Loucy (cell line): ENCODE data around the gene FOXJ2.
A peak's percentile ranks its signal among the peaks of the same experiment; 100 is the strongest.
"Not testable (repeated sequence)": the region's sequence is repeated elsewhere in the genome, so short reads cannot be mapped to it uniquely, and the experiment has no call there.

Experiments
- H2AFZ ChIP-seq: fragments of 200-600 bp; sonication (generic); 2 replicates; pipeline ENCODE4 v1.6.0; 2016; ENCODE audit warnings: antibody characterized with exemption, mild to moderate bottlenecking, low read length, moderate library complexity
- H3F3A ChIP-seq: fragments of 200-600 bp; 2 replicates; pipeline ENCODE4 v1.6.0; 2016; ENCODE audit warnings: antibody characterized with exemption, low read depth, mild to moderate bottlenecking
- H3K27me3 ChIP-seq: fragments of 200-600 bp; sonication (generic); 2 replicates; pipeline ENCODE4 v1.6.1; 2014; ENCODE audit warnings: low read length, mild to moderate bottlenecking; ENCODE audit not compliant: insufficient read depth, poor library complexity, severe bottlenecking
- H3K36me3 ChIP-seq: fragments of 200-600 bp; sonication (generic); 2 replicates; pipeline ENCODE4 v1.6.1; 2016; ENCODE audit warnings: low read length; ENCODE audit not compliant: insufficient read depth
- H3K4me1 ChIP-seq: fragments of 200-600 bp; sonication (generic); 2 replicates; pipeline ENCODE4 v1.5.1; 2014; ENCODE audit warnings: low read length, mild to moderate bottlenecking; ENCODE audit not compliant: insufficient read depth, poor library complexity, severe bottlenecking
- H3K4me2 ChIP-seq: fragments of 200-600 bp; sonication (generic); 2 replicates; pipeline ENCODE4 v1.6.0; 2014; ENCODE audit warnings: antibody characterized with exemption, low read length, low read depth, mild to moderate bottlenecking; ENCODE audit not compliant: poor library complexity, severe bottlenecking
- H3K4me3 ChIP-seq: fragments of 200-600 bp; sonication (generic); 2 replicates; pipeline ENCODE4 v1.5.1; 2014; ENCODE audit warnings: low read length, mild to moderate bottlenecking, mixed read lengths; ENCODE audit not compliant: poor library complexity, severe bottlenecking
- H3K79me2 ChIP-seq: fragments of 200-600 bp; sonication (generic); 2 replicates; pipeline ENCODE4 v1.6.1; 2014; ENCODE audit warnings: low read length; ENCODE audit not compliant: insufficient read depth
- H3K9ac ChIP-seq: fragments of 200-600 bp; sonication (generic); 2 replicates; pipeline ENCODE4 v1.6.0; 2014; ENCODE audit warnings: mild to moderate bottlenecking, low read depth, low read length, moderate library complexity; ENCODE audit not compliant: poor library complexity, severe bottlenecking
- H3K9me2 ChIP-seq: fragments of 200-600 bp; sonication (generic); replicated peaks from 2 replicates; pipeline ENCODE4 v1.6.1; 2016; ENCODE audit warnings: low read depth, low read length, mixed read lengths
- H3K9me3 ChIP-seq: fragments of 200-600 bp; sonication (generic); 2 replicates; pipeline ENCODE4 v1.6.1; 2014; ENCODE audit warnings: mild to moderate bottlenecking, antibody characterized with exemption, low read length, low read depth; ENCODE audit not compliant: insufficient read depth
- H4K20me1 ChIP-seq: fragments of 200-600 bp; sonication (generic); 2 replicates; pipeline ENCODE4 v1.6.0; 2014; ENCODE audit warnings: antibody characterized with exemption, low read length, mild to moderate bottlenecking; ENCODE audit not compliant: insufficient read depth, poor library complexity, severe bottlenecking
- CTCF ChIP-seq: fragments of 200-600 bp; sonication (generic); conservative IDR thresholded peaks from 2 replicates; pipeline ENCODE4 v1.5.1; 2014; ENCODE audit warnings: mild to moderate bottlenecking, antibody characterized with exemption, low read length
- EZH2phosphoT487 ChIP-seq: fragments of 200-600 bp; IDR thresholded peaks from 2 replicates; pipeline ENCODE4 v1.6.1; 2018; ENCODE audit warnings: antibody characterized with exemption, mild to moderate bottlenecking, moderate library complexity, borderline replicate concordance

Gene FOXJ2

DNA sequence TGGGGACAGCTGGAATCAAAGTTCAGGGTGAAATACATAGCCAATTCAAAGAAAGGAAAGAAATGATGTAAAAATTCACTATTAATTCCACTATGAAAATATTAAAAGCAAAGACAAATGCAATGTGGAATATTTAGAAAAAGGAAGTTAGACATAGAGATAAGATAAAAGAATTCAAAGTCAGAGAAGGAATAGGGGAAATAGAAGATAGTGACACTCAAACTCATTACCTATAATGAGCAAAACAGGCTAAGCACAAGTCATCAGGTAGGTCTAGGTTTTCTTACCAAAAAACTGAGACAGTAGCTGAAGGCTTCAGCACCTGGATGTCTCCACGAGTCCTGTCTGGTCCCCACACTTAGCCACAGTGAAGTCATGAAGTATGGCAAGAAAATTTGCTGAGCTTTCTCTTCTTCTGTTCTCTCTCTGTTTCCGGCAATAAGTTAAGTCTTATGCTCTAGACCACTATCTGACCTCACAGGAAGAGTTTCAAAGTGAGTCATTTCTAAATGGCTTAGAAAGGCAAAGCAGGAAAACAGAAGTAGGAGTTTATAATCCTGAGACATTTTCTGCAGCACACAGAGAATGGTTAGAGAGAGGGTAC lies 33.6 kb downstream of the FOXJ2 start, which contains the start of gene C3AR1:
Gene C3AR1, minus strand, starts transcription at position 369 of the 604 bp plus-strand sequence. CDS start 6,174 bp downstream, outside the sequence.
- H3K9ac ChIP-seq, result peak within 1 kb of the TSS; percentile 46
- peaks cover 8% of the 10 kb centered on the region for H3F3A ChIP-seq
- peak within 1 kb of the TSS; percentile 17 for H2AFZ ChIP-seq
- H3K4me2 ChIP-seq, result peak within 1 kb of the TSS; percentile 71
- peak within 1 kb of the TSS; percentile 59 for H3K4me3 ChIP-seq
- TF ChIP-seq CTCF (no peak), EZH2phosphoT487 (no peak)
- no peaks in the 10 kb centered on the region for H3K27me3 ChIP-seq
- H3K4me1 ChIP-seq, result peaks cover 31% of the 10 kb centered on the region
- H4K20me1 ChIP-seq, result no peaks in the 10 kb centered on the region
- H3K36me3 ChIP-seq, result no peaks in the 10 kb centered on the region
- H3K9me2 ChIP-seq, result no peaks in the 10 kb centered on the region
- H3K9me3 ChIP-seq, result no peaks in the 10 kb centered on the region
- H3K79me2 ChIP-seq, result no peaks in the 10 kb centered on the region

GRCh38 chr12:8069582-8069981 lies 37.1 kb downstream of the FOXJ2 start:
- no peak for TF ChIP-seq CTCF
- no peak for TF ChIP-seq EZH2phosphoT487
- Histone ChIP-seq H4K20me1 (no peaks in the 10 kb centered on the region), H3K9me2 (no peaks in the 10 kb centered on the region), H3K4me2 (no peak overlapping the region), H2AFZ (no peak overlapping the region), H3K36me3 (no peaks in the 10 kb centered on the region), H3K27me3 (no peaks in the 10 kb centered on the region), H3K9me3 (no peaks in the 10 kb centered on the region), H3K4me1 (peaks cover 22% of the 10 kb centered on the region), H3F3A (peaks cover 8% of the 10 kb centered on the region), H3K4me3 (no peak overlapping the region), H3K79me2 (no peaks in the 10 kb centered on the region), H3K9ac (no peak overlapping the region)

DNA sequence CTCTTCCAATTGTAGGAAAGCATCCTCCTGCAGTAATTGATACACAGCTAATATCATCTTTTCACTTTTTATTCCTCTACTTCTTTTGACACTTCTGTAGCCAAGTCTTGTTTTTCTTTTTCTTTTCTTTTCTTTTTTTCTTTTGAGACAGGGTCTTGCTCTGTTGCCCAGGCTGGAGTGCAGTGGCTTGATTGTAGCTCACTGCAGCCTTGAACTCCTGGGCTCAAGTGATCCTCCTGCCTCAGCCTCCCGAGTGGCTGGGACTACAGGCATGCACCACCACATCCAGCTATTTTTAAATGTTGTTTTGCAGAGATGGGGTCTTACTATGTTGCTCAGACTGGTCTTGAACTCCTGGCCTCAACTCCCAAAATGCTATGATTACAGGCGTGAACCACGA lies 39.3 kb downstream of the FOXJ2 start:
- H3K9ac ChIP-seq, H3K4me1 ChIP-seq, H3K9me2 ChIP-seq, H3K27me3 ChIP-seq, H3K4me3 ChIP-seq, H3F3A ChIP-seq, H2AFZ ChIP-seq, H4K20me1 ChIP-seq, H3K4me2 ChIP-seq, H3K9me3 ChIP-seq, H3K79me2 ChIP-seq, H3K36me3 ChIP-seq: not testable (repeated sequence)

GRCh38 chr12:8075935-8076334 lies 43.4 kb downstream of the FOXJ2 start:
- Histone ChIP-seq H3K4me2 (no peak overlapping the region), H3K9me3 (no peaks in the 10 kb centered on the region), H3K4me3 (no peak overlapping the region), H3K9me2 (no peaks in the 10 kb centered on the region), H3K79me2 (peaks cover 9% of the 10 kb centered on the region), H4K20me1 (no peaks in the 10 kb centered on the region), H3K36me3 (no peaks in the 10 kb centered on the region), H3F3A (no peaks in the 10 kb centered on the region), H2AFZ (no peak overlapping the region), H3K27me3 (no peaks in the 10 kb centered on the region), H3K4me1 (peaks cover 12% of the 10 kb centered on the region), H3K9ac (no peak overlapping the region)
- no peak for TF ChIP-seq EZH2phosphoT487
- TF ChIP-seq CTCF, result no peak
